ENCODE data around the gene ENTPD7.

- TF ChIP-seq CTCF (IDR thresholded peaks at IDR 0.05; ENCODE audit: insufficient read depth, low read length, poor library complexity, severe bottlenecking) (no peak), EZH2phosphoT487 (conservative IDR thresholded peaks at IDR 0.05; ENCODE audit: low read length) (no peak)
These were observed 28.3 kb upstream of the ENTPD7 start for GRCh38 chr10:99630991-99631390.

Measured in SU-DHL-6 (cell line).